Activated CD4-positive, alpha-beta T cell treated with anti-CD3 and anti-CD28 coated beads for 36 hours (primary cell): ENCODE measurements around the gene LIN54. TPM values are rescaled to one million over a fixed set of nuclear protein-coding genes. Genes with fewer than 3 reads are reported as not detected.
"Not testable (repeated sequence)": the region's sequence is repeated elsewhere in the genome, so short reads cannot be mapped to it uniquely, and the experiment has no call there.

Source experiments
- ATAC-seq: fragments of 200-7000 bp; cut with Tn5 transposase; one replicate; pipeline ENCODE4 v1.10.0; 2021; ENCODE audit warnings: mild to moderate bottlenecking, moderate library complexity
- CTCF ChIA-PET: fragments of 350-600 bp; sonication (Branson Sonifier 250); formaldehyde crosslinking; loops from one replicate; lab custom pipeline; 2021; ENCODE audit warnings: antibody characterized with exemption; lab: Charles Lee
- POLR2A ChIA-PET: fragments of 350-600 bp; sonication (Branson Sonifier 250); formaldehyde crosslinking; loops from one replicate; lab custom pipeline; 2021; ENCODE audit warnings: antibody characterized with exemption, inconsistent platforms; lab: Charles Lee
- DNase-seq: peaks from one replicate; pipeline ENCODE4 v3.0.0-alpha.2; 2020
- H3K27ac Mint-ChIP-seq: one replicate; pipeline ENCODE4 v1.8.0; 2021; ENCODE audit warnings: mixed read lengths
- H3K27me3 Mint-ChIP-seq: one replicate; pipeline ENCODE4 v1.8.0; 2021; ENCODE audit warnings: mixed read lengths
- H3K36me3 Mint-ChIP-seq: one replicate; pipeline ENCODE4 v1.8.0; 2021; ENCODE audit warnings: low read depth, mixed read lengths
- H3K4me1 Mint-ChIP-seq: one replicate; pipeline ENCODE4 v1.8.0; 2021; ENCODE audit warnings: mixed read lengths
- H3K4me3 Mint-ChIP-seq: one replicate; pipeline ENCODE4 v1.8.0; 2021; ENCODE audit warnings: mild to moderate bottlenecking, moderate library complexity, mixed read lengths
- H3K9me3 Mint-ChIP-seq: one replicate; pipeline ENCODE4 v1.8.0; 2021; ENCODE audit warnings: low read depth, mixed read lengths
- intact Hi-C, 2 experiments: fragments of 100-400 bp; cut with DNase I in 1 of 2; cut with micrococcal nuclease in 1 of 2; formaldehyde crosslinking; loops; one replicate each; pipeline versions ENCODE4 v1.14.2 to v1.15.1; 2022 to 2024; cut with DNase I, micrococcal nuclease
- total RNA-seq, 2 experiments: library from RNA; stranded (reverse); gene quantifications; one replicate each; pipeline ENCODE4 v1.2.3, GENCODE V29; 2021

Gene LIN54
- total RNA-seq, 2 experiments from 2014 or later = 23.5 to 31.7 TPM

DNA sequence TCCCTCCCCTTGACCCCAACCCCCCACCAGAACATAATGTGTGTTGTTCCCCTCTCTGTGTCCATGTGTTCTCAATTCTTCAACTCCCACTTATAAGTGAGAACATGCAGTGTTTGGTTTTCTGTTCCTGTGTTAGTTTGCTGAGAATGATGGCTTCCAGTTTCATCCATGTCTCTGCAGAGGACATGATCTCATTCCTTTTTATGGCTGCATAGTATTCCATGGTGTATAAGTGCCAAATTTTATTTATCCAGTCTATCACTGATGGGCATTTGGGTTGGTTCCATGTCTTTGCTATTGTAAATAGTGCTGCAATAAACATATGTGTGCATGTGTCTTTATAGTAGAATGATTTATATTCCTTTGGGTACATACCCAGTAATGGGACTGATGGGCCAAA, 23.1 kb downstream of the LIN54 start:
- Mint-ChIP-seq H3K4me1 (peaks cover 20% of the 10 kb centered on the region), H3K36me3 (peaks cover 17% of the 10 kb centered on the region)
- ATAC-seq, intact Hi-C loops, H3K4me3 Mint-ChIP-seq, DNase-seq, H3K27ac Mint-ChIP-seq, POLR2A ChIA-PET, H3K27me3 Mint-ChIP-seq, H3K9me3 Mint-ChIP-seq: not testable (repeated sequence)
- CTCF ChIA-PET = interaction anchor here (0.6 kb wide), 1 partner anchor 33 kb away, joined by 3 read pairs; no protein-coding TSS in a partner anchor

GRCh38 chr4:82984459-82984858, 26.2 kb downstream of the LIN54 start:
- ATAC-seq (peak; percentile 23), DNase-seq (peak; percentile 30)

GRCh38 chr4:82983444-82983843, 27.2 kb downstream of the LIN54 start:
- peaks cover 6% of the 10 kb centered on the region for H3K4me1 Mint-ChIP-seq
- H3K36me3 Mint-ChIP-seq = peaks cover 25% of the 10 kb centered on the region
- no peaks in the 10 kb centered on the region for H3K9me3 Mint-ChIP-seq
- ChIA-PET POLR2A (no interaction called here), CTCF (no interaction called here)
- no peak overlapping the region for H3K27ac Mint-ChIP-seq
- no peak overlapping the region for H3K4me3 Mint-ChIP-seq
- DNase-seq = no peak
- H3K27me3 Mint-ChIP-seq = no peaks in the 10 kb centered on the region
- intact Hi-C loops = no loop called here
- ATAC-seq = no peak

More at GRCh38 chr4:82984459-82984858, 26.2 kb downstream of the LIN54 start:
- H3K4me1 Mint-ChIP-seq = peaks cover 10% of the 10 kb centered on the region
- POLR2A ChIA-PET = interaction anchor here (0.6 kb wide), 1 partner anchor 22 kb away, joined by 11 read pairs; no protein-coding TSS in a partner anchor
- CTCF ChIA-PET = no interaction called here
- intact Hi-C loops = no loop called here
- H3K4me3 Mint-ChIP-seq = no peak overlapping the region
- H3K27me3 Mint-ChIP-seq = no peaks in the 10 kb centered on the region
- H3K9me3 Mint-ChIP-seq = no peaks in the 10 kb centered on the region
- peaks cover 23% of the 10 kb centered on the region for H3K36me3 Mint-ChIP-seq
- H3K27ac Mint-ChIP-seq = no peak overlapping the region

- no peak overlapping the region for H3K27ac Mint-ChIP-seq
- peaks cover 6% of the 10 kb centered on the region for H3K4me1 Mint-ChIP-seq
- CTCF ChIA-PET = interaction anchor here (0.8 kb wide), 1 partner anchor 133 kb away, joined by 3 read pairs; no protein-coding TSS in a partner anchor
- no peak overlapping the region for H3K4me3 Mint-ChIP-seq
- DNase-seq = no peak
- peaks cover 29% of the 10 kb centered on the region for H3K36me3 Mint-ChIP-seq
- intact Hi-C loops = no loop called here
- no peak for ATAC-seq
- no peaks in the 10 kb centered on the region for H3K9me3 Mint-ChIP-seq
- H3K27me3 Mint-ChIP-seq = no peaks in the 10 kb centered on the region
- POLR2A ChIA-PET = no interaction called here
Measured at GRCh38 chr4:82981138-82981537, 29.5 kb downstream of the LIN54 start.

DNA sequence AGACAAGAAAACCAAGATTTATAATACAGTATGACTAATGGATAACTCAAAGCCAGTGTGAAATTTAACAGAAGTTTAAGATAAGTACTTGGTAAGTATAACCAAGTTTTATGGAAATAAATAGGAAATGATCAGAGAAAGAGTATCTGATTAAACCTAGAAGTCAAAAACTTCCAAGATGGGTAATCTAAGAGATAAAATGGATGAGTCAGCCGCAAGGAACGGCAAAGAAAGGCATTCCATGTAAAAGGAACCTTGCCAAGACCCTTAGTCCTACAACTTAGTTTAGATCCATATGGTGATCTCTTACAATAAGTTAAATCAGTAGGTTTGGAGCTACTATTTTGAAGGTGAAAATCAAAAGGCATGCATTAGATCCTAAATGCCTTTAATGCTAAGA, 34.8 kb downstream of the LIN54 start:
- no peak overlapping the region for H3K4me3 Mint-ChIP-seq
- H3K36me3 Mint-ChIP-seq = peaks cover 32% of the 10 kb centered on the region
- no peaks in the 10 kb centered on the region for H3K4me1 Mint-ChIP-seq
- ChIA-PET POLR2A (interaction anchor here (0.8 kb wide), 1 partner anchor 8 kb away, joined by 5 read pairs; no protein-coding TSS in a partner anchor), CTCF (no interaction called here)
- ATAC-seq (no peak), DNase-seq (no peak)
- intact Hi-C loops = no loop called here
- no peaks in the 10 kb centered on the region for H3K9me3 Mint-ChIP-seq
- no peak overlapping the region for H3K27ac Mint-ChIP-seq
- H3K27me3 Mint-ChIP-seq = no peaks in the 10 kb centered on the region

GRCh38 chr4:82969414-82969813, 41.2 kb downstream of the LIN54 start:
- Mint-ChIP-seq H3K36me3 (peaks cover 48% of the 10 kb centered on the region), H3K9me3 (no peaks in the 10 kb centered on the region), H3K27me3 (no peaks in the 10 kb centered on the region), H3K27ac (no peak overlapping the region), H3K4me1 (no peaks in the 10 kb centered on the region), H3K4me3 (no peak overlapping the region)
- DNase-seq (no peak), ATAC-seq (no peak)
- ChIA-PET CTCF (no interaction called here), POLR2A (no interaction called here)
- intact Hi-C loops = no loop called here

DNA sequence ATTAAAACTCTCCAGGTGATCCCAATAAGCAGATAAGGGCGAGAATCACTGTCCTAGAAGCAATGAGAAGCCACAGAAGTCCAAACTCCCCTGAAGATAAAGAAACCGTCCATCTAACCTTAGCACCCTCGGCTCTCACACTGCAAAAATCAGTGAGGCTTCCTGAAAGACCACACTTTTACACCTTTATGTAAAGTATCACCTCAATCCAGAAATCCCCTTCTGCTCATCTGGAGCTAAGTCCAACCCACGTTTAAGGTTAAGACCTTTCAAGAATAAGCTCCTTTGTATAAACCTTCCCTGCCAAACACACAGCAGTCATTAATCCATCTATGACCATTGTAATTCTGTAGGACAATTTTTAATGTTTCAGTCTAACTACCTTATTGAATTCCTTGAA, 41.7 kb downstream of the LIN54 start:
- Mint-ChIP-seq H3K9me3 (no peaks in the 10 kb centered on the region), H3K27ac (no peak overlapping the region), H3K4me1 (no peaks in the 10 kb centered on the region), H3K4me3 (no peak overlapping the region), H3K36me3 (peaks cover 48% of the 10 kb centered on the region), H3K27me3 (no peaks in the 10 kb centered on the region)
- CTCF ChIA-PET = interaction anchor here (0.7 kb wide), 1 partner anchor 770 kb away, joined by 3 read pairs; no protein-coding TSS in a partner anchor
- no peak for DNase-seq
- POLR2A ChIA-PET = no interaction called here
- no peak for ATAC-seq
- intact Hi-C loops = no loop called here

GRCh38 chr4:82965763-82966162, 44.9 kb downstream of the LIN54 start:
- Mint-ChIP-seq H3K27me3 (no peaks in the 10 kb centered on the region), H3K36me3 (peaks cover 54% of the 10 kb centered on the region), H3K4me1 (no peaks in the 10 kb centered on the region), H3K9me3 (no peaks in the 10 kb centered on the region), H3K4me3 (no peak overlapping the region), H3K27ac (no peak overlapping the region)
- CTCF ChIA-PET = interaction anchor here (1.5 to 1.8 kb wide), 2 partner anchors 12 to 40 kb away, joined by 3 to 4 read pairs; no protein-coding TSS in a partner anchor
- POLR2A ChIA-PET = no interaction called here
- intact Hi-C loops = no loop called here
- DNase-seq = no peak
- no peak for ATAC-seq

- Mint-ChIP-seq H3K36me3 (peaks cover 30% of the 10 kb centered on the region), H3K9me3 (no peaks in the 10 kb centered on the region), H3K4me1 (peaks cover 10% of the 10 kb centered on the region), H3K4me3 (no peak overlapping the region), H3K27ac (no peak overlapping the region), H3K27me3 (no peaks in the 10 kb centered on the region)
- POLR2A ChIA-PET = no interaction called here
- CTCF ChIA-PET = interaction anchor here (0.7 to 1.3 kb wide), 3 partner anchors 11 to 60 kb away, joined by 3 to 4 read pairs (median 3); no protein-coding TSS in a partner anchor
- DNase-seq (no peak), ATAC-seq (peak; percentile 47)
- intact Hi-C loops = no loop called here
Measured at GRCh38 chr4:82957045-82957444, 53.6 kb downstream of the LIN54 start.

- ATAC-seq = no peak
- no peak overlapping the region for H3K4me3 Mint-ChIP-seq
- POLR2A ChIA-PET = no interaction called here
- intact Hi-C loops = no loop called here
- DNase-seq = no peak
- H3K27me3 Mint-ChIP-seq = no peaks in the 10 kb centered on the region
- H3K9me3 Mint-ChIP-seq = no peaks in the 10 kb centered on the region
- H3K4me1 Mint-ChIP-seq = peaks cover 11% of the 10 kb centered on the region
- H3K36me3 Mint-ChIP-seq = peaks cover 25% of the 10 kb centered on the region
- CTCF ChIA-PET = no interaction called here
- H3K27ac Mint-ChIP-seq = no peak overlapping the region
Measured at GRCh38 chr4:82954212-82954611, 56.4 kb downstream of the LIN54 start.

DNA sequence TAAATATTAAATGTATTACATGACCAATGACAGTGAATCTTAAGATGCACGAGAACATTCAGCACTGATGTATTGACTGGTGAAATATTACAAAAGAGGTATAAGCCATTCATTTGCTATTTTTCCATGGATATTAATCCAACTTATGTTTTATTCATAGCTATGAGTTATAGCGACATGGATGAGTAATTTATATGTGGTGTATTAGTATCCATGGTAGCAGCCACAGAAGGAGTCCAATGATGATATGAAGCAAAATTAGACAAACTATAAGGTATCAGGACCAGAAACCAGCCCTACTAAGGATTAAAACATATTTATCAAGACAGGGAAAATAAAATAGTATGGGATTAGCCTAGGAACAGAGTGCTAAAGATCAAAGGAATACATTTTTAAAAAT, 59.4 kb downstream of the LIN54 start:
- no peak for ATAC-seq
- Mint-ChIP-seq H3K27ac (no peak overlapping the region), H3K27me3 (no peaks in the 10 kb centered on the region), H3K4me3 (no peak overlapping the region), H3K9me3 (no peaks in the 10 kb centered on the region), H3K4me1 (peaks cover 1% of the 10 kb centered on the region), H3K36me3 (peaks cover 22% of the 10 kb centered on the region)
- intact Hi-C loops = no loop called here
- DNase-seq = no peak
- ChIA-PET CTCF (no interaction called here), POLR2A (no interaction called here)

DNA sequence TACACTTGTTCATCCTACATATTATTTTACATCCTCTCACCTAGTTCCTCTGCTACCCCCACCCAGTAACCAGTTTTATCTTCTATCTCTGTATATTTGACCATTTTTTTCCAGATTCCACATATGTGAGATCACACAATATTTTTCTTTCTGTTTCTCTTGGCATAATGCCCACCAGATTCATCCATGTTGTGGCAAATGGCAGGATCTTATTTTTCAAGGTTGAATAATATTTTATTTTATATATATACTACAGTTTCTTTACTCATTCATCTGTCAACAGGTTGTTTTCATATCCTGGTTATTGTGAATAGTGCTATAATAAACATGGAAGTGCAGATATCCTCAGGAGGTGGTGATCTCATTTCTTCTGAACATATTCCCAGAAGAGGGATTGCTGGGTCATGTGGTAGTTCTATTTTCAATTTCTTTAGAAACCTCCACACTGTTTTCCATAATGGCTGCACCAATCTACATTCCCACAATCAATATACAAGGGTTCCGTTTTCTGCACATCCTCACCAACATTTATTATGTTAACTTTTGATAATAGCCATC, 61.9 kb downstream of the LIN54 start:
- ChIA-PET CTCF (no interaction called here), POLR2A (no interaction called here)
- ATAC-seq (no peak), DNase-seq (no peak)
- Mint-ChIP-seq H3K4me3 (no peak overlapping the region), H3K27ac (no peak overlapping the region), H3K9me3 (no peaks in the 10 kb centered on the region), H3K4me1 (peaks cover 1% of the 10 kb centered on the region), H3K27me3 (no peaks in the 10 kb centered on the region), H3K36me3 (peaks cover 19% of the 10 kb centered on the region)
- intact Hi-C loops = no loop called here
